ENCODE data around the gene MYADM.
A peak's percentile ranks its signal among the peaks of the same experiment; 100 is the strongest.
"Not testable (repeated sequence)": the region's sequence is repeated elsewhere in the genome, so short reads cannot be mapped to it uniquely, and the experiment has no call there.

Gene MYADM

DNA sequence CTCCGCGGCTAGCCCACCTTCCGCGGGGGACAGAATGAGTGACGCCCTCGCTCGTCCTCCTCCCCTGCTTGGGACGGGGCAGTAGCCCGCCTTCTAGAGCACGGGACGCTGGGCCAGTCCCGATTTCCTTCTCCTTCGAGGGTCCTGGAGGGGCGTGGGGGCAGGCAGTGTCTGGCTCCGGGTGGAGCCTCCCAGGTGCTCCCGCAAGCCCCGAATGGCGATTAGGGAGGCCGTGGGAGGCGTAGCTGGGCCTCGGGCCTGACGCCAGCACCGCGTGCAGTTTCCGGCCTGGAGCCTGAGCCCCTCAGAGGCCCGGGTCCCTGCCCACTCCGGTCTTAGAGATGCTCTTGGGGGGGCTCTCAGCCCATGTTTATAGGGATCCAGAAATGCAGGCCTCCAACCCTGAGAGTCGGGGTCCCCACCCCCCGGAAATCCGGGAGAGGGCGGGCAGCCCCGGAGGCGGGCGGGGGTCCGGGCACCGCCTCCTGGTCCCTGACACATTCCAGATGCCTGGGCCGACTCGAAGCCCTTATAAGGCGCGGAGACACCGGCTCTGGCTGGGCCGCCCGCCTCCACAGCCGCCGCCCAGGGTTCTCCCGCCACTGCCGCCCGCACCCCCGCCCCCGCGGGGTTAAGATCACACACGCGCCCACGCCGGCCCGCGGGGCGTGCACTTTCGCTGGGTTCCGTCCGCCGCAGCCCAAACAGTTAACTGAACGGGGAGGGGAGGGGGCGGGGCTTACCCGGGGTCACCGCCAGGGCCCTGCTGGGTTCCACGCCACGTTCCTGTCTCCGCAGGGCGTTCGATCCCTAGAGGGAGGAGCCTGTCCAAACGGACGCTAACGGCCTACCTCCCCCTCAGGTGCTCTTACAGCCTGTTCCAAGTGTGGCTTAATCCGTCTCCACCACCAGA is 1.5 kb downstream of the MYADM start:
- Histone ChIP-seq H3K36me3 (ENCODE audit: control insufficient read depth in 2 of 2, insufficient read depth in 2 of 2, low read length in 2 of 2) (peaks cover 14 to 16% of the 10 kb centered on the region in 2 donors), H3K9me3 (ENCODE audit: control insufficient read depth in 2 of 2, low read length in 2 of 2) (no peaks in the 10 kb centered on the region), H3K4me1 (ENCODE audit: control insufficient read depth, insufficient read depth, low read length) (peaks cover 44% of the 10 kb centered on the region), H3K4me3 (ENCODE audit: low read length in 2 of 2) (peak overlapping the region; percentile 99 to 100), H3K27ac (ENCODE audit: low read length) (peak overlapping the region; percentile 99), H3K27me3 (ENCODE audit: control insufficient read depth in 1 of 2, insufficient read depth in 2 of 2, low read length in 2 of 2) (no peaks in the 10 kb centered on the region), H3K9ac (ENCODE audit: low read length in 2 of 2) (peak overlapping the region; percentile 97 to 100)

DNA sequence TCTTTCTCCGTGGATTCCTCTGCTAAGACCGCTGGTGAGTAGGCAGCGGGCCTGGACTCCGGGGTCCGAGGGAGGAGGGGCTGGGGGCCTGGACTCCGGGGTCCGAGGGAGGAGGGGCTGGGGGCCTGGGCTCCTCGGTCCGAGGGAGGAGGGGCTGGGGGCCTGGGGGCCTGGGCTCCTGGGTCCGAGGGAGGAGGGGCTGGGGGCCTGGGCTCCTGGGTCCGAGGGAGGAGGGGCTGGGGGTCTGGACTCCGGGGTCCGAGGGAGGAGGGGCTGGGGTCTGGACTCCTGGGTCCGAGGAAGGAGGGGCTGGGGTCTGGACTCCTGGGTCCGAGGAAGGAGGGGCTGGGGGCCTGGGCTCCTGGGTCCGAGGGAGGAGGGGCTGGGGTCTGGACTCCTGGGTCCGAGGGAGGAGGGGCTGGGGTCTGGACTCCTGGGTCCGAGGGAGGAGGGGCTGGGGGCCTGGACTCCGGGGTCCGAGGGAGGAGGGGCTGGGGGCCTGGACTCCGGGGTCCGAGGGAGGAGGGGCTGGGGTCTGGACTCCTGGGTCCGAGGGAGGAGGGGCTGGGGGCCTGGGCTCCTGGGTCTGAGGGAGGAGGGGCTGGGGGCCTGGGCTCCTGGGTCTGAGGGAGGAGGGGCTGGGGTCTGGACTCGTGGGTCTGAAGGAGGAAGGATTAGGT is 2.3 kb downstream of the MYADM start:
- Histone ChIP-seq H3K27ac (ENCODE audit: low read length) (peak overlapping the region; percentile 99), H3K4me3 (ENCODE audit: low read length in 2 of 2) (peak overlapping the region; percentile 99 to 100), H3K4me1 (ENCODE audit: control insufficient read depth, insufficient read depth, low read length) (peaks cover 50% of the 10 kb centered on the region), H3K36me3 (ENCODE audit: control insufficient read depth in 2 of 2, insufficient read depth in 2 of 2, low read length in 2 of 2) (peaks cover 21 to 22% of the 10 kb centered on the region in 2 donors), H3K9ac (ENCODE audit: low read length in 2 of 2) (peak overlapping the region; percentile 97 to 100)
- not testable (repeated sequence) for H3K9me3 ChIP-seq (ENCODE audit: control insufficient read depth in 2 of 2, low read length in 2 of 2); H3K27me3 ChIP-seq (ENCODE audit: control insufficient read depth in 1 of 2, insufficient read depth in 2 of 2, low read length in 2 of 2)

- H3K4me3 ChIP-seq (ENCODE audit: low read length in 2 of 2): peak overlapping the region; percentile 41 to 61
- H3K9me3 ChIP-seq (ENCODE audit: control insufficient read depth in 2 of 2, low read length in 2 of 2): no peaks in the 10 kb centered on the region
- peaks cover 53% of the 10 kb centered on the region for H3K4me1 ChIP-seq (ENCODE audit: control insufficient read depth, insufficient read depth, low read length)
- H3K36me3 ChIP-seq (ENCODE audit: control insufficient read depth in 2 of 2, insufficient read depth in 2 of 2, low read length in 2 of 2): peaks cover 22 to 23% of the 10 kb centered on the region in 2 donors
- peak overlapping the region; percentile 13 to 23 for H3K9ac ChIP-seq (ENCODE audit: low read length in 2 of 2)
- peak overlapping the region; percentile 37 for H3K27ac ChIP-seq (ENCODE audit: low read length)
- no peaks in the 10 kb centered on the region for H3K27me3 ChIP-seq (ENCODE audit: control insufficient read depth in 1 of 2, insufficient read depth in 2 of 2, low read length in 2 of 2)
Observed at GRCh38 chr19:53870485-53870844, 2.8 kb downstream of the MYADM start.

DNA sequence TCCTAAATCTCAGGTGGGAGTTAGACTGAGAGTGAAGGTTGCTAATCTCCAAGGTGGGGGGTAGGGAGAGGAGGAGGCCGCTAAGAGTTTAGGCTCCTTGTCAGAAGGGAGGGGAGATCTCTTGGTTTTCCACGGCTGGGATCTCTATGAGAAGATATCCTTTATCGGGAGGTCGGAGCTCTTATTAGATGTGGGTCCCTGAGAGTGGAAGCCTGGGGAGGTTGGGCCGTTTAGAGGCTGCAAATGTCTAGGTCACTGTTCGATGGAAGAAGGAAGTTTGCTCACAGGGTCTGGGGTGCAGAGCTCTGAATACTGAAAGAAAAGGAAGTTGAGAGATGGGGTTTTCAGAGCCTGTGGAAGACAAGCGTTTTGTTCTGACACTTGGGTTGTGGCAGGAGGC is 3.8 kb downstream of the MYADM start:
- Histone ChIP-seq H3K27me3 (ENCODE audit: control insufficient read depth in 1 of 2, insufficient read depth in 2 of 2, low read length in 2 of 2) (no peaks in the 10 kb centered on the region), H3K9me3 (ENCODE audit: control insufficient read depth in 2 of 2, low read length in 2 of 2) (no peaks in the 10 kb centered on the region), H3K27ac (ENCODE audit: low read length) (no peak overlapping the region), H3K36me3 (ENCODE audit: control insufficient read depth in 2 of 2, insufficient read depth in 2 of 2, low read length in 2 of 2) (peaks cover 22 to 28% of the 10 kb centered on the region in 2 donors), H3K4me3 (ENCODE audit: low read length in 2 of 2) (peak overlapping the region in 1 of 2 donors; percentile 15), H3K4me1 (ENCODE audit: control insufficient read depth, insufficient read depth, low read length) (peaks cover 48% of the 10 kb centered on the region), H3K9ac (ENCODE audit: low read length in 2 of 2) (no peak overlapping the region)

DNA sequence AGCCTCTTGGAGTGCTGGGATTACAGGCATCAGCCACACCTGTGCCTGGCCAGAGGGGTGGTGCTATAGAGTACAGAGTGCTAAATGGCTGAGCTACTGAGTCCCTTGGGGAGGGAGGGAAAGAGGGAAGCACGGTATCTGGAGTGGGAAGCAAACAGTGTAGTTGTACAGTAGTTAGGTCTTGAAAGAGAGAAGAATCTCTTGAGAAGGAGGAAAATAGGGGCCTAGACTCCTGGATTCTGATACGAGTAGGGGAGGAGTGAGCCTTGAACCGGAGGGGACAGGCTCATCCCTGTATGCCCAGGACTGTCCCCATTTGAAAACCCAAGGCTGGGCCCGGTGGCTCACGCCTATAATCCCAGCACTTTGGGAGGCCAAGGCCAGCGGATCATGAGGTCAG is 5.1 kb downstream of the MYADM start:
- Histone ChIP-seq H3K27me3 (ENCODE audit: control insufficient read depth in 1 of 2, insufficient read depth in 2 of 2, low read length in 2 of 2) (no peaks in the 10 kb centered on the region), H3K27ac (ENCODE audit: low read length) (no peak overlapping the region), H3K9me3 (ENCODE audit: control insufficient read depth in 2 of 2, low read length in 2 of 2) (no peaks in the 10 kb centered on the region), H3K36me3 (ENCODE audit: control insufficient read depth in 2 of 2, insufficient read depth in 2 of 2, low read length in 2 of 2) (peaks cover 22 to 32% of the 10 kb centered on the region in 2 donors), H3K9ac (ENCODE audit: low read length in 2 of 2) (no peak overlapping the region), H3K4me3 (ENCODE audit: low read length in 2 of 2) (no peak overlapping the region), H3K4me1 (ENCODE audit: control insufficient read depth, insufficient read depth, low read length) (peaks cover 44% of the 10 kb centered on the region)

- Histone ChIP-seq H3K36me3 (ENCODE audit: control insufficient read depth in 2 of 2, insufficient read depth in 2 of 2, low read length in 2 of 2) (peaks cover 22 to 32% of the 10 kb centered on the region in 2 donors), H3K9me3 (ENCODE audit: control insufficient read depth in 2 of 2, low read length in 2 of 2) (no peaks in the 10 kb centered on the region), H3K9ac (ENCODE audit: low read length in 2 of 2) (peak overlapping the region in 1 of 2 donors; percentile 21), H3K27me3 (ENCODE audit: control insufficient read depth in 1 of 2, insufficient read depth in 2 of 2, low read length in 2 of 2) (peaks cover 4% of the 10 kb centered on the region in 2 donors), H3K27ac (ENCODE audit: low read length) (no peak overlapping the region), H3K4me3 (ENCODE audit: low read length in 2 of 2) (peak overlapping the region in 1 of 2 donors; percentile 22), H3K4me1 (ENCODE audit: control insufficient read depth, insufficient read depth, low read length) (peaks cover 49% of the 10 kb centered on the region)
Observed at GRCh38 chr19:53873773-53874605, 6.3 kb downstream of the MYADM start.

GRCh38 chr19:53874606-53874990 is 6.9 kb downstream of the MYADM start:
- H3K9me3 ChIP-seq (ENCODE audit: control insufficient read depth in 2 of 2, low read length in 2 of 2): no peaks in the 10 kb centered on the region
- no peak overlapping the region for H3K27ac ChIP-seq (ENCODE audit: low read length)
- H3K36me3 ChIP-seq (ENCODE audit: control insufficient read depth in 2 of 2, insufficient read depth in 2 of 2, low read length in 2 of 2): peaks cover 22 to 32% of the 10 kb centered on the region in 2 donors
- no peak overlapping the region for H3K4me3 ChIP-seq (ENCODE audit: low read length in 2 of 2)
- H3K4me1 ChIP-seq (ENCODE audit: control insufficient read depth, insufficient read depth, low read length): peaks cover 55% of the 10 kb centered on the region
- peak overlapping the region in 1 of 2 donors; percentile 21 for H3K9ac ChIP-seq (ENCODE audit: low read length in 2 of 2)
- peaks cover 6 to 7% of the 10 kb centered on the region in 2 donors for H3K27me3 ChIP-seq (ENCODE audit: control insufficient read depth in 1 of 2, insufficient read depth in 2 of 2, low read length in 2 of 2)

GRCh38 chr19:53875602-53876325 is 8.1 kb downstream of the MYADM start:
- H3K27me3 ChIP-seq (ENCODE audit: control insufficient read depth in 1 of 2, insufficient read depth in 2 of 2, low read length in 2 of 2): peaks cover 13 to 16% of the 10 kb centered on the region in 2 donors
- H3K4me3 ChIP-seq (ENCODE audit: low read length in 2 of 2): no peak overlapping the region
- H3K9me3 ChIP-seq (ENCODE audit: control insufficient read depth in 2 of 2, low read length in 2 of 2): no peaks in the 10 kb centered on the region
- H3K9ac ChIP-seq (ENCODE audit: low read length in 2 of 2): no peak overlapping the region
- H3K27ac ChIP-seq (ENCODE audit: low read length): no peak overlapping the region
- peaks cover 18 to 32% of the 10 kb centered on the region in 2 donors for H3K36me3 ChIP-seq (ENCODE audit: control insufficient read depth in 2 of 2, insufficient read depth in 2 of 2, low read length in 2 of 2)
- H3K4me1 ChIP-seq (ENCODE audit: control insufficient read depth, insufficient read depth, low read length): peaks cover 51% of the 10 kb centered on the region

- H3K27ac ChIP-seq (ENCODE audit: low read length): peak overlapping the region; percentile 18
- H3K4me3 ChIP-seq (ENCODE audit: low read length in 2 of 2): no peak overlapping the region
- no peaks in the 10 kb centered on the region for H3K9me3 ChIP-seq (ENCODE audit: control insufficient read depth in 2 of 2, low read length in 2 of 2)
- H3K4me1 ChIP-seq (ENCODE audit: control insufficient read depth, insufficient read depth, low read length): peaks cover 51% of the 10 kb centered on the region
- H3K27me3 ChIP-seq (ENCODE audit: control insufficient read depth in 1 of 2, insufficient read depth in 2 of 2, low read length in 2 of 2): peaks cover 19 to 22% of the 10 kb centered on the region in 2 donors
- no peak overlapping the region for H3K9ac ChIP-seq (ENCODE audit: low read length in 2 of 2)
- H3K36me3 ChIP-seq (ENCODE audit: control insufficient read depth in 2 of 2, insufficient read depth in 2 of 2, low read length in 2 of 2): peaks cover 18 to 30% of the 10 kb centered on the region in 2 donors
Observed at GRCh38 chr19:53876651-53877224, 9.1 kb downstream of the MYADM start.
